Measurements from ENCODE around the gene KRT80. TPM values are rescaled to one million over a fixed set of nuclear protein-coding genes. Genes with fewer than 3 reads are reported as not detected.

Gene KRT80
- total and polyA plus RNA-seq, 2 experiments from 2014 or later = not detected

DNA sequence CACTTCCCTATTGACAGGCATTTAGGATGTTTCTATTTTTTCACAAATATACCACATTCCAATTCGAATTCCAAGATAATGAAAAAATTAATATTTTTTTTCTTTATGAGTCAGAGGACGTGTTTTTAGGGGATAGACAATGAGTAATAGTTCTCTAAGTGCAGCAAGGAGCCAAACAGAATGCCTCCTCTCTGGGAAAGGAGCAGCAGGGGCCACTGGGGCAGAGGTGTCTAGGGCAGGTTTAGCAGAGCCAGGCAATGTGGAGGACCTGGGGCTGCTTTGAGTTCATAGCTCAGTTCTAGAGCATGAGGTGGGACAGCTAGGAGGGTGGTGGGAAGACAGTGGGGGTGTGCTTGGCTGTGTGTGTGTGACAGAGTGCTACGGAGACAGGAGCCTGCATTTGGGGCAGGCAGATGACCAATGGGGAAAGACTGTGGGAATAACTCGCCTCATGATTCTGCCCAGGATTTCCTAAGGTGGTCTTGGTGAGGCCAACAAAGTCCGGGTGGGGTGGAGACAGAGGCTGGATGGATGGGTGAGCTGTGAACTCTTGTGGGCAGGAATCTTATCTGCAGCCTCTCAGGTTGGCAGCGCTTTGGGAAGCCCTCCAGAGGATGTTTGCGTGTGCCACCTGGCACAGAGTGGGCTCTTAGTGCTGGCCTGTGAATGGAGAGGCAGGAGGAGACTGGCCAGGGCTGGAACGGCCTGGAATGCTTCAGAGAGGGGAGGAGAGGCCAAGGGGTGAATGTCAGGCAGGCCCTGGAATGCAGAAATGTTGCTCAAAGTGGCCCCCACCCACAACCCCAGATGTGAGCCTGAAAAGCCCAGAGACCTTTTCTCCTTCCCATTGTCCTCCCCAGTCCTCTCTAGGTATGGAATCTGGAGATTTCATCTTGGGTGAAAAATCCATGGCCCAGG lies 38.8 kb upstream of the KRT80 start:
- Histone ChIP-seq H3K9me2 (ENCODE audit: insufficient read depth) (no peaks in the 10 kb centered on the region), H3K36me3 (ENCODE audit: insufficient read depth) (no peaks in the 10 kb centered on the region), H3K4me2 (peak overlapping the region; percentile 20; the same call in 1 of the 2 replicates), H3F3A (replicated peaks; ENCODE audit: low read depth) (no peaks in the 10 kb centered on the region), H3K4me1 (ENCODE audit: insufficient read depth) (peaks cover 22% of the 10 kb centered on the region), H3K79me2 (replicated peaks; ENCODE audit: insufficient read depth) (no peaks in the 10 kb centered on the region), H4K20me1 (replicated peaks; ENCODE audit: insufficient read depth) (no peaks in the 10 kb centered on the region), H2AFZ (no peak overlapping the region), H3K27me3 (ENCODE audit: insufficient read depth) (peaks cover 37% of the 10 kb centered on the region), H3K4me3 (no peak overlapping the region), H3K27ac (ENCODE audit: low read depth) (no peak overlapping the region)
- peaks cover 41% of the 10 kb centered on the region for H3K27me3 Mint-ChIP-seq (ENCODE audit: insufficient read depth, low read depth, poor library complexity)
- TF ChIP-seq NANOG (IDR thresholded peaks at IDR 0.05; ENCODE audit: borderline replicate concordance) = no peak
- TF ChIP-seq POLR2AphosphoS5 (IDR thresholded peaks at IDR 0.05; ENCODE audit: low read depth) = no peak
- TF ChIP-seq EZH2 (IDR thresholded peaks at IDR 0.05; ENCODE audit: low read depth, unreplicated experiment) = no peak
- no peak for TF ChIP-seq ZNF114 (CRISPR knock-in tag; IDR thresholded peaks at IDR 0.05)
- no peak for TF ChIP-seq EZH2phosphoT487 (IDR thresholded peaks at IDR 0.05; ENCODE audit: unreplicated experiment)
- TF ChIP-seq CTCF (conservative IDR thresholded peaks at IDR 0.05; ENCODE audit: low read depth in 2 of 2) = no peak
- TF ChIP-seq REST (IDR thresholded peaks at IDR 0.05; ENCODE audit: unreplicated experiment) = no peak
- TF ChIP-seq JUNB (IDR thresholded peaks at IDR 0.05; ENCODE audit: unreplicated experiment) = no peak
- no peak for TF ChIP-seq ZNF331 (CRISPR knock-in tag; IDR thresholded peaks at IDR 0.05; ENCODE audit: low read depth)
- TF ChIP-seq, protein P1, sequence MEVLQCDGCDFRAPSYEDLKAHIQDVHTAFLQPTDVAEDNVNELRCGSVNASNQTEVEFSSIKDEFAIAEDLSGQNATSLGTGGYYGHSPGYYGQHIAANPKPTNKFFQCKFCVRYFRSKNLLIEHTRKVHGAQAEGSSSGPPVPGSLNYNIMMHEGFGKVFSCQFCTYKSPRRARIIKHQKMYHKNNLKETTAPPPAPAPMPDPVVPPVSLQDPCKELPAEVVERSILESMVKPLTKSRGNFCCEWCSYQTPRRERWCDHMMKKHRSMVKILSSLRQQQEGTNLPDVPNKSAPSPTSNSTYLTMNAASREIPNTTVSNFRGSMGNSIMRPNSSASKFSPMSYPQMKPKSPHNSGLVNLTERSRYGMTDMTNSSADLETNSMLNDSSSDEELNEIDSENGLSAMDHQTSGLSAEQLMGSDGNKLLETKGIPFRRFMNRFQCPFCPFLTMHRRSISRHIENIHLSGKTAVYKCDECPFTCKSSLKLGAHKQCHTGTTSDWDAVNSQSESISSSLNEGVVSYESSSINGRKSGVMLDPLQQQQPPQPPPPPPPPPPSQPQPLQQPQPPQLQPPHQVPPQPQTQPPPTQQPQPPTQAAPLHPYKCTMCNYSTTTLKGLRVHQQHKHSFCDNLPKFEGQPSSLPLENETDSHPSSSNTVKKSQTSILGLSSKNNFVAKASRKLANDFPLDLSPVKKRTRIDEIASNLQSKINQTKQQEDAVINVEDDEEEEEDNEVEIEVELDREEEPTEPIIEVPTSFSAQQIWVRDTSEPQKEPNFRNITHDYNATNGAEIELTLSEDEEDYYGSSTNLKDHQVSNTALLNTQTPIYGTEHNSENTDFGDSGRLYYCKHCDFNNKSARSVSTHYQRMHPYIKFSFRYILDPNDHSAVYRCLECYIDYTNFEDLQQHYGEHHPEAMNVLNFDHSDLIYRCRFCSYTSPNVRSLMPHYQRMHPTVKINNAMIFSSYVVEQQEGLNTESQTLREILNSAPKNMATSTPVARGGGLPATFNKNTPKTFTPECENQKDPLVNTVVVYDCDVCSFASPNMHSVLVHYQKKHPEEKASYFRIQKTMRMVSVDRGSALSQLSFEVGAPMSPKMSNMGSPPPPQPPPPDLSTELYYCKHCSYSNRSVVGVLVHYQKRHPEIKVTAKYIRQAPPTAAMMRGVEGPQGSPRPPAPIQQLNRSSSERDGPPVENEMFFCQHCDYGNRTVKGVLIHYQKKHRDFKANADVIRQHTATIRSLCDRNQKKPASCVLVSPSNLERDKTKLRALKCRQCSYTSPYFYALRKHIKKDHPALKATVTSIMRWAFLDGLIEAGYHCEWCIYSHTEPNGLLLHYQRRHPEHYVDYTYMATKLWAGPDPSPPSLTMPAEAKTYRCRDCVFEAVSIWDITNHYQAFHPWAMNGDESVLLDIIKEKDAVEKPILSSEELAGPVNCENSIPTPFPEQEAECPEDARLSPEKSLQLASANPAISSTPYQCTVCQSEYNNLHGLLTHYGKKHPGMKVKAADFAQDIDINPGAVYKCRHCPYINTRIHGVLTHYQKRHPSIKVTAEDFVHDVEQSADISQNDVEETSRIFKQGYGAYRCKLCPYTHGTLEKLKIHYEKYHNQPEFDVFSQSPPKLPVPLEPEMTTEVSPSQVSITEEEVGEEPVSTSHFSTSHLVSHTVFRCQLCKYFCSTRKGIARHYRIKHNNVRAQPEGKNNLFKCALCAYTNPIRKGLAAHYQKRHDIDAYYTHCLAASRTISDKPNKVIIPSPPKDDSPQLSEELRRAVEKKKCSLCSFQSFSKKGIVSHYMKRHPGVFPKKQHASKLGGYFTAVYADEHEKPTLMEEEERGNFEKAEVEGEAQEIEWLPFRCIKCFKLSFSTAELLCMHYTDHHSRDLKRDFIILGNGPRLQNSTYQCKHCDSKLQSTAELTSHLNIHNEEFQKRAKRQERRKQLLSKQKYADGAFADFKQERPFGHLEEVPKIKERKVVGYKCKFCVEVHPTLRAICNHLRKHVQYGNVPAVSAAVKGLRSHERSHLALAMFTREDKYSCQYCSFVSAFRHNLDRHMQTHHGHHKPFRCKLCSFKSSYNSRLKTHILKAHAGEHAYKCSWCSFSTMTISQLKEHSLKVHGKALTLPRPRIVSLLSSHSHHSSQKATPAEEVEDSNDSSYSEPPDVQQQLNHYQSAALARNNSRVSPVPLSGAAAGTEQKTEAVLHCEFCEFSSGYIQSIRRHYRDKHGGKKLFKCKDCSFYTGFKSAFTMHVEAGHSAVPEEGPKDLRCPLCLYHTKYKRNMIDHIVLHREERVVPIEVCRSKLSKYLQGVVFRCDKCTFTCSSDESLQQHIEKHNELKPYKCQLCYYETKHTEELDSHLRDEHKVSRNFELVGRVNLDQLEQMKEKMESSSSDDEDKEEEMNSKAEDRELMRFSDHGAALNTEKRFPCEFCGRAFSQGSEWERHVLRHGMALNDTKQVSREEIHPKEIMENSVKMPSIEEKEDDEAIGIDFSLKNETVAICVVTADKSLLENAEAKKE (CRISPR knock-in tag; IDR thresholded peaks at IDR 0.05) = no peak
- TF ChIP-seq STAT1 (IDR thresholded peaks at IDR 0.05; ENCODE audit: unreplicated experiment) = no peak
- TF ChIP-seq, protein P2, sequence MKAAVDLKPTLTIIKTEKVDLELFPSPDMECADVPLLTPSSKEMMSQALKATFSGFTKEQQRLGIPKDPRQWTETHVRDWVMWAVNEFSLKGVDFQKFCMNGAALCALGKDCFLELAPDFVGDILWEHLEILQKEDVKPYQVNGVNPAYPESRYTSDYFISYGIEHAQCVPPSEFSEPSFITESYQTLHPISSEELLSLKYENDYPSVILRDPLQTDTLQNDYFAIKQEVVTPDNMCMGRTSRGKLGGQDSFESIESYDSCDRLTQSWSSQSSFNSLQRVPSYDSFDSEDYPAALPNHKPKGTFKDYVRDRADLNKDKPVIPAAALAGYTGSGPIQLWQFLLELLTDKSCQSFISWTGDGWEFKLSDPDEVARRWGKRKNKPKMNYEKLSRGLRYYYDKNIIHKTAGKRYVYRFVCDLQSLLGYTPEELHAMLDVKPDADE (IDR thresholded peaks at IDR 0.05) = no peak
- no peak for TF ChIP-seq CREB1 (CRISPR knock-in tag; IDR thresholded peaks at IDR 0.05; ENCODE audit: low read depth)
- no peaks in the 10 kb centered on the region for H3K9me3 Mint-ChIP-seq
- H3K4me3 Mint-ChIP-seq = no peak overlapping the region
- H3K27ac Mint-ChIP-seq = no peak overlapping the region; the same call in 1 of the 2 replicates
- H3K4me1 Mint-ChIP-seq = peaks cover 38% of the 10 kb centered on the region
- DNase-seq (ENCODE audit: low spot score) (peak; percentile 56), ATAC-seq (no peak)
- peaks cover 4% of the 10 kb centered on the region for H3K36me3 Mint-ChIP-seq (ENCODE audit: low read depth)

Data from GM23338 (cell line).